T-helper 1 cell treated with Interleukin-12 subunit alpha and Interleukin-12 subunit beta and Interleukin-4 antibody, amounts not matched to agents 30 μg/mL and 1 μg/mL, for 36 hours (primary cell): ENCODE data around the gene MAP6.

ENCODE experiments used
- H3K27ac Mint-ChIP-seq: one replicate; pipeline ENCODE4 v1.8.0; 2021; ENCODE audit warnings: mild to moderate bottlenecking, mixed read lengths
- H3K27me3 Mint-ChIP-seq: one replicate; pipeline ENCODE4 v1.8.0; 2021; ENCODE audit warnings: low read depth, mixed read lengths
- H3K36me3 Mint-ChIP-seq: one replicate; pipeline ENCODE4 v1.8.0; 2021; ENCODE audit warnings: low read depth, mixed read lengths
- H3K4me1 Mint-ChIP-seq: one replicate; pipeline ENCODE4 v1.8.0; 2021; ENCODE audit warnings: low read depth, mixed read lengths
- H3K4me3 Mint-ChIP-seq: one replicate; pipeline ENCODE4 v1.8.0; 2021; ENCODE audit warnings: mild to moderate bottlenecking, moderate library complexity, mixed read lengths
- H3K9me3 Mint-ChIP-seq: one replicate; pipeline ENCODE4 v1.8.0; 2021; ENCODE audit warnings: mixed read lengths

Gene MAP6

DNA sequence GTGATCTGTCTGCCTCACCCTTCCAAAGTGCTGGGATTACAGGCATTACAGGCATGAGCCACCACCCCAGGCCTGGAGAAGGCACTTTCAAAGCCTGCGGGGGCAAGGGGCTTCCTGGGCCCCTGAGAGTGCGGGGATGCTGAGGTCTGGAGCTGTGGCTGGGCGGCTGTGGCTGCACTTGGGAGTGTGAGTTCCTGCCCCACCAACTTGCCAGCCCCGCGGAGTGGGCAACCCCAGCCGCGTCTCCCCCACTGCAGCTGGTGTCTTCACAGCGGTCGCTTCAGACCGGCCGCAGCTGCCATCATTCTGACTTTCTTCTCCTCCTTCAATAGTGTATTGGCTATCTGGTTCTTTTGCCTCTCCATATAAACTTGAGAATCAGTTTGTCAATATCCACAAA lies 10.7 kb upstream of the MAP6 start:
- Mint-ChIP-seq H3K4me3 (no peak overlapping the region), H3K27me3 (peaks cover 44% of the 10 kb centered on the region), H3K9me3 (peaks cover 7% of the 10 kb centered on the region), H3K4me1 (peaks cover 4% of the 10 kb centered on the region), H3K27ac (no peak overlapping the region), H3K36me3 (no peaks in the 10 kb centered on the region)

DNA sequence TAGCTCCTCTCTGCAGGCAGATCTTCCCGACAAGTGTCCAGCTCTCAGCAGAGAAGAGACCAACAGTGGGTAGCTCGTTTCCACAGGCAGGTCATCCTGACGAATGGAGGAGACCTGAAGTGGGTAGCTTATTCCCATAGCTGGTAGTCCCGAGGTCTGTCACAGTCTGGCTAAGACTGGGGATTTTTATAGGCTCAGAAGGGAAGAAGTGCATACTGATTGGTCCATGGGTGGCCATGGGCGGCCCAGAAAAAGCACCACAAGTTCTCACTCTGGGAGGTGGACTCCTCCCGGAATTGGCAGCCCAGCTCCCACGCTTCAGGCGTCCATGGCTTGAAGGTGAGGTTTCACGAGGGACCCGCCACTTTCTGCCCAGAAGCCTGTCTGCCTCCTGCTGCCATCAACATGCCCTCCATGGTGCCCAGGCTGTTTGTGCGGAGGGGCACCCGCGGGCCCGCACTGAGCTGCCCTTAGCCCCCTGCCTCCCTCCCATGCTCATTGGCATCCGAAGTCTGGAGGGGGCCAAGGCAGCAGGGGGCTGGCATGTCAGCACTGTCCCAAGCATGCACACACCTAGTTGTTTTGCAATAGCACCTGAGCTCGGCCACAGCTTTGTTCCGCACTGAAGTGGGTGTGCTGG lies 9.9 kb upstream of the MAP6 start:
- no peak overlapping the region for H3K27ac Mint-ChIP-seq
- H3K27me3 Mint-ChIP-seq = peaks cover 37% of the 10 kb centered on the region
- H3K9me3 Mint-ChIP-seq = peaks cover 10% of the 10 kb centered on the region

DNA sequence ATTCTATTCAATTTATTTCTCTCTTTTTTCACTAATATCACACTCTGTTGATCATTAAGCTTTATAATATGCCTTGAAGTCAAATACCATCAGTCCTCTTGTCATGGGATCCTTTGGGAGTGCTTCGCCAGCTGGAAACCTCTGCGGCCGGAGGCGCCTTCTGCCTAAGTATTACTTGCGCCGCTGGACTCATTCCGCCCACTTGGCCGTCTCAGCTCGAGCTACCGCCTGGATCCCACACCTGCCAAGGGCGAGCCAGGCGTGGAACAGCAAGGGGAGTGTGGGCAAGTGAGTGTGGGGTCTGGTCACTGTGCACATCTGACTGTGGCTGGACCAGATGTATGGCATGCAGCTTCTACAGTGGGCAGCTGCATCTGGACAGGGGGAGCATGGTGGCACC lies 9.1 kb upstream of the MAP6 start:
- Mint-ChIP-seq H3K36me3 (no peaks in the 10 kb centered on the region), H3K27ac (no peak overlapping the region), H3K4me1 (peaks cover 9% of the 10 kb centered on the region), H3K27me3 (peaks cover 29% of the 10 kb centered on the region), H3K9me3 (peaks cover 10% of the 10 kb centered on the region), H3K4me3 (no peak overlapping the region)

More for the DNA sequence above, 9.9 kb upstream of the MAP6 start:
- no peaks in the 10 kb centered on the region for H3K36me3 Mint-ChIP-seq
- no peak overlapping the region for H3K4me3 Mint-ChIP-seq
- peaks cover 8% of the 10 kb centered on the region for H3K4me1 Mint-ChIP-seq

DNA sequence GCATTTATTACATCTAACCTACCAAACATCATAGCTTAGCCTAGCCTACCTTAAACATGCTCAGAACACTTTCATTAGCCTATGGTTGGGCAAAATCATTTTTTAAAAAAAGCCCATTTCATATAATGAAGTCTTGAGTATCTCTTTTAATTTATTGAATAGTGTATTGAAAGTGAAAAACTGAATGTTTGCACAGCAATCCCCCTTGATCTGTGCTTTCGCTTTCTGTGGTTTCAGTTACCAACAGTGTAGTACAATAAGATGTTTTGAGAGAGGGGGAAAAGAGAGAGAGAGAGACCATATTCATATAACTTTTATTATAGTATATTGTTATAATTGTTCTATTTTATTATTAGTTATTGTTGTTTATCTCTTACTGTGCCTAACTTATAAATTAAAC lies 8.4 kb upstream of the MAP6 start:
- Mint-ChIP-seq H3K27me3 (peaks cover 25% of the 10 kb centered on the region), H3K4me1 (peaks cover 11% of the 10 kb centered on the region), H3K36me3 (no peaks in the 10 kb centered on the region), H3K27ac (no peak overlapping the region), H3K4me3 (no peak overlapping the region), H3K9me3 (peaks cover 7% of the 10 kb centered on the region)

DNA sequence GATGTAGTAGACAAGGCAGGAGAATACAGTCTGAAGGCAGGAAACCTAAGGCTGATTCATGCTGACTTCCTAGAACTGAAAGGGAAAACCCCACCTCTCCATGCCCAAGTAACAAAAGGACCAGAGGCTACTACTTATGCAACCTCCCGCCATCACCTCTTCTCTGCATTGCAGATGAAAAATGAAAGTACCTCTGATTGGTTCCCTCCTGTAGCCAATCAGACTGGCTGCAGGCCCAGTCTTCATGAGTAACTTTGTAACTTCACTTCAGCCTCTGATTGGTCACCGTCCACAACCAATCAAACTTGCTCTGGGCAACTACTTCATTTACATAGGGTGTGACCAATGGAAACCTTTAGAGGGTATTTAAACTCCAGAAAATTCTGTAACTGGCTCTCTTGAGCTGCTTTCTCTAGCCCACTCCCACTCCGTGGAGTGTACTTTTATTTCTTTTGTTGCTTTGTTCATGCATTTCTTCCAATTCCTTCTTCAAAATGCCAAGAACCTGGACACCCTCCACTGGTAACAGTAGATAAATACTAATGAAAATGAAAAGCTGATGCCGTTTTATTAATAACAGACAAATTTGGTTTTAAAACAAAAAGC lies 5.2 kb upstream of the MAP6 start:
- Mint-ChIP-seq H3K27me3 (peaks cover 47% of the 10 kb centered on the region), H3K36me3 (no peaks in the 10 kb centered on the region), H3K27ac (peak overlapping the region; percentile 31), H3K9me3 (peaks cover 10% of the 10 kb centered on the region), H3K4me1 (peaks cover 16% of the 10 kb centered on the region), H3K4me3 (no peak overlapping the region)

DNA sequence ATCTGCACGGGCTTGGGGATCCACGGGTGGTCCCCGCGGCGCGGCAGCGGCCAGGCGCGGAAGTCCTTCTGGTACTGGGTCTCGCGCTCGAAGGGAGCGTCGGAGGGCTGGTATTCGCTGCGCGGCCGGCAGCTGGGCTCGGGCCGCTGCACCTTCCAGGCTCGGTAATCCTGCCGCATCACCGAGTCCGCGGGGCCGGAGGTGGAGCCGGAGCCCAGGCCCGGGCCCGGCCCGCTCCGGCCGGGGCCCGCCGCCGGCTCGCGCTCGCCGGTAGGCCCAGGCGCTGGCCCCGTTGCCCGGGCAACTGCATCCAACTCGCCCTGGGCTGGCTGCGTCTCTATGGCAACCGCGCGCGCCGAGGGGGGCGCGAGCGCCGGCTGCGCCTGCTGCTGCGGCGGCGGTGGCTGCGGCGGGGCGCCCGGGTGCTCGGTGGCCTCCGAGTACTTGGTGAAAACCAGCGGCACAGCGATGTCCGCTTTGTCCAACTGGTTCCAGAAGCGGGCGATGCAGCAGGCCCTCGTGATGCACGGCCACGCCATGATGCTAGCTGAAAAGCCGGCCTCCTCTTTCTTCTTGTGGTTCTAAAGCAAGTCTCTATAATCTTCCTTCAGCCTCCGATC lies 897 bp downstream of the MAP6 start:
- peaks cover 7% of the 10 kb centered on the region for H3K9me3 Mint-ChIP-seq
- peak overlapping the region; percentile 56 for H3K27ac Mint-ChIP-seq
- peak overlapping the region; percentile 91 for H3K4me3 Mint-ChIP-seq
- peaks cover 77% of the 10 kb centered on the region for H3K27me3 Mint-ChIP-seq
- H3K4me1 Mint-ChIP-seq = peaks cover 24% of the 10 kb centered on the region
- H3K36me3 Mint-ChIP-seq = peaks cover 7% of the 10 kb centered on the region

DNA sequence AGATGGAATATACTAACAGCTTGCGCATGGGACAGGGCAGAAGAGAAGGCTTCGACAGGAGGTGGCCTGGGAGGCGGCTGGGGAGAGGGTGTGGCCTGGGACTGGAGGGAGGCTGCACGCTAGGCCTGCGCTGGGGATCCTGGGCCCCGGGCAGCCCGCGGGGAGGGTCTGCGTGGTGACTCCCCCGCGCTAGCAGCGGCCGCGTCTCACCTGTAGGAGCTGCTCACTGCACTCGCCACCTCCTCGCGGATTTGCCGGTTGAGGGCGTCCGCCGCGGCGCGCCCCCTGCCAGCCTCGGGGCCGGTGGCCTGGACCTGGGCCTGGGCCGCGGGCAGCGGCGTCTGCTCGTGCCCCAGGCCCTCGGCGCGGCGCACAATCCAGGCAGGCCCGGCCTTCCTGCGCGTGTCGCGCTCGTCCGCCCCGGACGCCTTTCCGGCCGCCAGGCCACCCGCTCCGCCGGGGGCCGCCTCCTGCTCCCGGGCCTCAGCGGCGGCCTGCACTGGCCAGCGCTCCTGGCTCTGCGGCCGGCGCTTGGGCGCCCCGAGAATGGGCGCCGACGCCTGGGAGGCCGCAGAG lies 1.5 kb downstream of the MAP6 start:
- peaks cover 5% of the 10 kb centered on the region for H3K9me3 Mint-ChIP-seq
- no peak overlapping the region for H3K27ac Mint-ChIP-seq

DNA sequence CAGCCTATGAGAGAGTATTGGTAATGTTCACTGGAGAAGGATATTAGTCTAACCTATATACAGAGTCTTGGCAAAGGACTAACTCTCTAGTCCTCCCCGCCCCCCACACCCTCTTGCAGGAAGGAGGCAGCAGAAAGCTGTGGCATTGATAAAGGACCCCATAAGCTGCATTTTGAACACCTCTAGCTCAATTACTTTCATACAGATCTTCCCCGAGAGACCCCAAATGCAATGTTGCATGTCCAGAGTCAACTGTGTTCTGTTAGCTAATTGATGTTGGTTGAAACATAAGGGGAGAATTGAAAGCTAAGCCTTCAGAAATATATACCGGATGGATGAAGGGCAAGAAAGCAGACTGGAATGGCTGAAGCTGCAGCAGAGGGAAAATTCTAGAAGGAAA lies 2.8 kb downstream of the MAP6 start:
- H3K4me3 Mint-ChIP-seq = peak overlapping the region; percentile 3
- H3K36me3 Mint-ChIP-seq = peaks cover 7% of the 10 kb centered on the region
- no peak overlapping the region for H3K27ac Mint-ChIP-seq
- peaks cover 22% of the 10 kb centered on the region for H3K4me1 Mint-ChIP-seq
- no peaks in the 10 kb centered on the region for H3K9me3 Mint-ChIP-seq
- H3K27me3 Mint-ChIP-seq = peaks cover 64% of the 10 kb centered on the region

More for the DNA sequence above, 1.5 kb downstream of the MAP6 start:
- H3K4me1 Mint-ChIP-seq = peaks cover 22% of the 10 kb centered on the region
- H3K36me3 Mint-ChIP-seq = peaks cover 7% of the 10 kb centered on the region
- H3K27me3 Mint-ChIP-seq = peaks cover 76% of the 10 kb centered on the region
- H3K4me3 Mint-ChIP-seq = peak overlapping the region; percentile 83

DNA sequence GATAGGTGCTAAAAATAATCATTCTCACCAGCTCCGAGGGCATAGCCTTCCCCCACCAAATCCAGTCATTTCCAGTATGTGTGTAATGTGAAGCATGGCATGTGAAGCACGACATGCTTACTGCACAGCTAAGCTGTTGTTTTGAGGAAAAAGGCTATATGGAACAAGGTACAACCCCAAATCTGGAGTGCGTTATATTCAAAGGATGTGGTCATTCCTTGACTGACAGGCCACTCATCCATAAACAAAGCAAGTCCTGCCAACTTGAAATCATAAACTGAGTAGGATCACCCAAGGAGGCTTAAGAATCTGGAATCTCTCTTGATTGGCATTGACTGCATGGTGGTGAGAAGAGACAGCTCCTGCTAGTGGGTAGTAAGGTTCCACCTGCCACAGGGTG lies 3.7 kb downstream of the MAP6 start:
- H3K4me1 Mint-ChIP-seq = peaks cover 20% of the 10 kb centered on the region
- peaks cover 7% of the 10 kb centered on the region for H3K36me3 Mint-ChIP-seq
- no peak overlapping the region for H3K4me3 Mint-ChIP-seq
- H3K27ac Mint-ChIP-seq = no peak overlapping the region
- no peaks in the 10 kb centered on the region for H3K9me3 Mint-ChIP-seq
- peaks cover 64% of the 10 kb centered on the region for H3K27me3 Mint-ChIP-seq

DNA sequence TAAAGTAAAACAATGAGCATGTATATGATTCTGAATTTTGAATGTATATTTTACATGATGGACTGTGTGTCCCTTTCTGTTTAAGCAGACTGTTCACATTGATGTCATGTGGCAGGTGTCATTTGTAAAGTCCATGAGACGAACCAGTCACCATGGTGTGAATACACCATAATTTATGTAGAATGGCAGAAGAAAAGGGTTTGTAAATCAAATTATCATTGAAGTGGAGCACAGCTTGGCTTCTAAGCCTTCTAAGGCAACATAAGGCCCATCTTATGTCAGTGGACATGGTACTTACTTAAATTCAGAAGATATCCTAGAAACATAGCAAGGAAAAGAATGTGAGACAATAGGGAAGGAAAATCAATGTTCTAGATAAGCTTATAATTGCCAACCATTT lies 4.4 kb downstream of the MAP6 start:
- Mint-ChIP-seq H3K27me3 (peaks cover 63% of the 10 kb centered on the region), H3K9me3 (no peaks in the 10 kb centered on the region), H3K4me3 (no peak overlapping the region), H3K4me1 (peaks cover 19% of the 10 kb centered on the region), H3K27ac (no peak overlapping the region), H3K36me3 (peaks cover 7% of the 10 kb centered on the region)

DNA sequence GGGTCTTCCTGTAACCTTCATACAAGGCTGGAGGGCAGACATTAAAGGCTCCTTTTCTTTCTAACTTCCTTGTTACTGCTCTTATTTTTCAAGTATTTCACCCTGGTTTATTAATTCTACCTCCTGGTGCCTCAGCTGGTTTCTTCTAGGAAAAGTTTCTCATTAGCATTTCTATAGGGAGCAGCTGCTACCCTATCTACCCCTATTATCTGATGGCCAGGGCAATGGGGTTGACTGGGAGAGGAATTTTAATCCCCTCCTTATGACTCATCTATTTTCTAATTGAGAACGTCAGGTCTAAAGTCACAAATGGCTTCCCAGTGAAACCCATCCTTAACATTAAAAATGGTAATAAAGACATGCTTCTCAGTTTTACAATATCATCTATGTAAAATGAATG lies 5.0 kb downstream of the MAP6 start:
- Mint-ChIP-seq H3K36me3 (peaks cover 7% of the 10 kb centered on the region), H3K27me3 (peaks cover 62% of the 10 kb centered on the region), H3K9me3 (no peaks in the 10 kb centered on the region), H3K4me3 (no peak overlapping the region), H3K4me1 (peaks cover 14% of the 10 kb centered on the region), H3K27ac (no peak overlapping the region)

DNA sequence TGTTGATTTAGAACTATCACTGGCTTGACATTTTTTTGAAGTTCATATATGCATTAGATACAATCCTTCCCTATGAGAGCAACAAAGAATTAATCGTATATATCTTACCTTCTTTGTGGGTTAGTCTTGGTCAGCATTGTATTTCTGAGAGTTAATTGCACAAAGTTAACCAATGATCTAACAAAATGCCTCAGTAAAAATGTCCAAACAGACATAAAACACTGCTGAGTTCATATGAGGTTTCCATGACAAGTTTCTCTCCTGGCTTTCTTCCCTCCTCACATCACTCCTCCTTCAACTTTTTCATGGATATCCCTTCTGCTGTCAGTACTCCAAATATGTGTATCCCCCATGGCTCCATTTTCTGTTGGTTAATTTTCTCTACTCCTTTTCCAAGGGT lies 9.0 kb downstream of the MAP6 start:
- H3K4me3 Mint-ChIP-seq = no peak overlapping the region
- H3K4me1 Mint-ChIP-seq = peaks cover 6% of the 10 kb centered on the region
- peaks cover 41% of the 10 kb centered on the region for H3K27me3 Mint-ChIP-seq
- no peaks in the 10 kb centered on the region for H3K9me3 Mint-ChIP-seq
- peaks cover 3% of the 10 kb centered on the region for H3K36me3 Mint-ChIP-seq
- no peak overlapping the region for H3K27ac Mint-ChIP-seq

DNA sequence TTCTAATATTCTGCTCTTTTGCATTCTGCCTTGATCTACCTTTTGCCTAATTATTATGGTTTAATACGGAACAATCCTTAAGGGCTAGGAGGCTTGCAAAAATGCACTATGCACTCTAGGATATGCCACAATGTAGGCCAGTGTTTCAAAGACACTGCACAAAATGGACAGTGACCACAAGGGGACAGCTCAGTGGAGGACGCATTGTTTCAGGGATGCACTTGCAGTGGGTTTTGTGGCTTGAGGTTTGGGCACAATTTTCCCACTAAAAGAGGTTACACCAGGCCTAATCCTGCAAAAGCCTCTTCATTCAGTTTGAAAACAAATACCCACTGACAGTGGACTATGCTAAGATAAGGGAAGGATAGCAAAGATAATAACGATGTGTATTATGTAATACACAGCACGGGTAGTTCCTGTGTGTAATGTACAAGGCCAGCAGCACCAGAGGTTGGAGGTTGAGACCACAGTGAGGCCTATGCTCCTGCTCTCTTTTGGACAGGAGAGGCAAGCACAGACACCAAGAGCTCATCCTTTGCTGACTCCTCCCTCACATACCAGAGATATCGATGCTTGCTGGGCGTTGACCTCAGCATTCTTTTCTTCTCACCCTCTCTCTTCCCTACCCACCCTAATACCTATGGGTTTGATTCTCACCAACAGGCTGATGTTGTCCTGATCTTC lies 12.7 kb downstream of the MAP6 start:
- Mint-ChIP-seq H3K27ac (no peak overlapping the region), H3K27me3 (peaks cover 26% of the 10 kb centered on the region), H3K9me3 (no peaks in the 10 kb centered on the region), H3K4me3 (no peak overlapping the region), H3K36me3 (no peaks in the 10 kb centered on the region), H3K4me1 (peaks cover 15% of the 10 kb centered on the region)

DNA sequence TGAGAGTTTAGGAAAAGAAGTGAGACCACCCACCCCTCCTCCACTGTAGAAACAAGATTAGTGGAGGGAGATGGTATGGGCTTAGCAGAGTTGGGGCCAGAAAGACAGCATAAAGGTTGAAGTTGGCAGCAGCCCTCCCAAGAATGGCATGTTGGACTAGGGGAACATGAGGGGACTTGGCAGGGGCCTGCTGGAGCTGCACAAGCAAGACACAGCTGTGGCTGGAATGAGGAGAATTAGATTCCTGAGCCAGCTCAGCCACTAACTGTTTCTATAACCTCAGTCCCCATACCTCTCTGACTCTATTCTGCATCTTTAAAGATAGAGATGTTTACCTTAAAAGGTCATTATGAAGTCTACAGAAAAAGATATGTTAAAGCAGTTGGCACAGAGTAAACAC lies 13.2 kb downstream of the MAP6 start:
- H3K9me3 Mint-ChIP-seq = no peaks in the 10 kb centered on the region
- H3K36me3 Mint-ChIP-seq = no peaks in the 10 kb centered on the region
- no peak overlapping the region for H3K27ac Mint-ChIP-seq
- peaks cover 26% of the 10 kb centered on the region for H3K27me3 Mint-ChIP-seq
- peaks cover 15% of the 10 kb centered on the region for H3K4me1 Mint-ChIP-seq
- no peak overlapping the region for H3K4me3 Mint-ChIP-seq
